K562 (cell line): ENCODE measurements around the gene SOHLH1. TPM values are rescaled to one million over a fixed set of nuclear protein-coding genes. Genes with fewer than 3 reads are reported as not detected.

Experiments
- ATAC-seq: fragments of 200-7000 bp; cut with Tn5 transposase; 3 replicates; pipeline ENCODE4 v1.9.1; 2020; ENCODE audit warnings: moderate library complexity
- BruUV-seq: library from RNA; stranded (reverse); fragments of 400-500 nt; replicated peaks from 2 replicates; lab custom pipeline; 2021; lab: Mats Ljungman, UMichigan
- CTCF ChIA-PET: fragments of 300-600 bp; formaldehyde crosslinking; extraction: SDS; loops from one replicate; lab custom pipeline; 2021; ENCODE audit warnings: low intra/inter-chr PET ratio; lab: Yijun Ruan, JAX
- POLR2A ChIA-PET: fragments of 300-600, 350-650 bp; sonication (Branson Sonifier 250); formaldehyde crosslinking; extraction: SDS; loops from one replicate; lab custom pipeline; 2021; ENCODE audit warnings: antibody characterized with exemption, inconsistent platforms; lab: Yijun Ruan, JAX
- DNase-seq, 4 experiments: peaks; one replicate each; pipeline versions ENCODE4 v3.0.0 to v3.0.0-alpha.2; 2011 to 2018; ENCODE audit warnings: low spot score in 3 of 4, mixed read lengths in 3 of 4; ENCODE audit errors: extremely low read depth in 1 of 4
- FAIRE-seq: peaks from 2 replicates; lab custom pipeline; 2011; peaks lifted over from hg19 to GRCh38; lab: Jason Lieb, UNC
- H2AFZ ChIP-seq: 2 replicates; pipeline ENCODE4 v1.6.0; 2011; ENCODE audit warnings: low read depth, low read length, control low read depth, inconsistent platforms
- H3K27ac ChIP-seq: fragments of 200-600 bp; 3 replicates; pipeline ENCODE4 v1.8.0; 2011; ENCODE audit warnings: low read depth, mild to moderate bottlenecking, control low read depth, inconsistent platforms, low read length, moderate library complexity, mixed read lengths; ENCODE audit errors: extremely low read depth
- H3K27me3 ChIP-seq, 2 experiments: fragments of 300-600 bp in 1 of 2; 2 replicates in 1 of 2; 3 replicates in 1 of 2; pipeline versions ENCODE4 v1.6.0 to v1.8.0; 2011; ENCODE audit warnings: inconsistent platforms in 2 of 2, low read length in 2 of 2, mild to moderate bottlenecking in 1 of 2, mixed read lengths in 1 of 2, moderate library complexity in 1 of 2; ENCODE audit not compliant: control insufficient read depth in 2 of 2, insufficient read depth in 2 of 2
- H3K36me3 ChIP-seq: fragments of 300-600 bp; 3 replicates; pipeline ENCODE4 v1.8.0; 2011; ENCODE audit warnings: mild to moderate bottlenecking, low read length, inconsistent platforms; ENCODE audit not compliant: control insufficient read depth, insufficient read depth
- H3K4me1 ChIP-seq, 2 experiments: fragments of 200-600 bp in 1 of 2; replicated peaks in 1 of 2; 2 replicates in 1 of 2; 3 replicates in 1 of 2; pipeline versions ENCODE4 v1.5.1 to v1.8.0; 2011; ENCODE audit warnings: inconsistent platforms in 2 of 2, low read length in 2 of 2, mild to moderate bottlenecking in 1 of 2, mixed read lengths in 1 of 2, moderate library complexity in 1 of 2; ENCODE audit not compliant: control insufficient read depth in 2 of 2, insufficient read depth in 2 of 2
- H3K4me2 ChIP-seq: 2 replicates; pipeline ENCODE4 v1.6.1; 2011; ENCODE audit warnings: low read length, control low read depth, inconsistent platforms, mixed read lengths; ENCODE audit not compliant: insufficient read depth
- H3K4me3 ChIP-seq: fragments of 200-600 bp; sonication (generic), shearing (Covaris generic); 2 replicates; pipeline ENCODE4 v1.5.1; 2016; ENCODE audit warnings: control low read depth, inconsistent platforms
- H3K79me2 ChIP-seq: fragments of 200-600 bp; 3 replicates; pipeline ENCODE4 v1.8.0; 2011; ENCODE audit warnings: low read length, inconsistent platforms; ENCODE audit not compliant: control insufficient read depth, insufficient read depth
- H3K9ac ChIP-seq, 2 experiments: 2 replicates each; pipeline versions ENCODE4 v1.6.0 to v1.6.1; 2011; ENCODE audit warnings: low read depth in 2 of 2, low read length in 2 of 2, control low read depth in 1 of 2, inconsistent platforms in 1 of 2, mild to moderate bottlenecking in 1 of 2, mixed read lengths in 1 of 2; ENCODE audit not compliant: insufficient read depth in 1 of 2
- H3K9me1 ChIP-seq: one replicate; pipeline ENCODE4 v1.6.0; 2011; ENCODE audit warnings: inconsistent platforms, mild to moderate bottlenecking, low read length, moderate library complexity; ENCODE audit not compliant: control insufficient read depth, insufficient read depth
- H3K9me3 ChIP-seq: replicated peaks from 2 replicates; pipeline ENCODE4 v1.5.1; 2011; ENCODE audit warnings: low read depth, low read length, inconsistent platforms; ENCODE audit not compliant: control insufficient read depth, insufficient read depth
- H4K20me1 ChIP-seq: replicated peaks from 2 replicates; pipeline ENCODE4 v1.6.1; 2011; ENCODE audit warnings: low read length, inconsistent platforms, mixed read lengths; ENCODE audit not compliant: control insufficient read depth, insufficient read depth
- ARNT ChIP-seq, 2 experiments: fragments of 450-650 bp; IDR thresholded peaks; 2 replicates each; pipeline ENCODE4 v1.6.1; 2016; ENCODE audit warnings: mild to moderate bottlenecking in 1 of 2
- FIP1L1 ChIP-seq: fragments of 200-400 bp; formaldehyde crosslinking; IDR thresholded peaks from 2 replicates; pipeline ENCODE4 v1.6.1; 2018; ENCODE audit warnings: mild to moderate bottlenecking, low read depth, low read length; ENCODE audit not compliant: poor library complexity, severe bottlenecking
- PCBP1 ChIP-seq: fragments of 200-400 bp; formaldehyde crosslinking; IDR thresholded peaks from 2 replicates; pipeline ENCODE4 v1.6.1; 2018; ENCODE audit warnings: mild to moderate bottlenecking, low read depth, low read length; ENCODE audit not compliant: poor library complexity, severe bottlenecking
- RERE ChIP-seq: sonication (generic); formaldehyde crosslinking; IDR thresholded peaks from 2 replicates; pipeline ENCODE4 v1.8.0; 2023; ENCODE audit warnings: missing genetic modification reagents, mild to moderate bottlenecking, borderline replicate concordance
- RUNX1 ChIP-seq: sonication (generic); IDR thresholded peaks from 2 replicates; pipeline ENCODE4 v1.6.1; 2016; ENCODE audit warnings: antibody characterized with exemption, low read depth
- YY1 ChIP-seq, 3 experiments: IDR thresholded peaks; 2 replicates each; pipeline ENCODE4 v1.6.1; 2011; ENCODE audit warnings: low read length in 2 of 3, mild to moderate bottlenecking in 2 of 3, moderate library complexity in 2 of 3, borderline replicate concordance in 1 of 3, control low read depth in 1 of 3, low read depth in 1 of 3; ENCODE audit not compliant: insufficient read depth in 3 of 3, insufficient replicate concordance in 2 of 3, control insufficient read depth in 1 of 3, insufficient read length in 1 of 3; ENCODE audit errors: extremely low read depth in 1 of 3
- ZFP1 ChIP-seq: fragments of 450-650 bp; formaldehyde crosslinking; IDR thresholded peaks from 2 replicates; pipeline ENCODE4 v1.4.0; 2020; ENCODE audit warnings: mild to moderate bottlenecking, mixed read lengths
- ZNF561 ChIP-seq: fragments of 450-650 bp; formaldehyde crosslinking; conservative IDR thresholded peaks from 2 replicates; pipeline ENCODE4 v1.4.0; 2020; ENCODE audit warnings: mild to moderate bottlenecking, moderate library complexity
- WGBS: fragments of 100-300 bp; shearing (Covaris generic); methylation state at CpG from one replicate; pipeline ENCODE4 v1.1.6; 2016; ENCODE audit warnings: low coverage, mixed read lengths; ENCODE audit not compliant: insufficient coverage; ENCODE audit errors: missing lambda C conversion rate; 5-methylcytosine and 5-hydroxymethylcytosine counted together
- in situ Hi-C: fragments of 300-500 bp; cut with MboI; formaldehyde crosslinking; loops from 4 replicates; pipeline ENCODE4 v1.15.0; 2018; ENCODE audit warnings: inconsistent platforms, mixed read lengths
- intact Hi-C: fragments of 100-400 bp; cut with micrococcal nuclease; formaldehyde crosslinking; loops from 2 replicates; pipeline ENCODE4 v1.14.2; 2022
- polyA plus RNA-seq, 8 experiments: library from polyadenylated mRNA; depleted of rRNA in 4 of 8; stranded (reverse) in 5 of 8; unstranded in 3 of 8; fragments of >200 nt; fragmentation: Nextera tagmentation in 2 of 8; fragmentation: Illumina TruSeq in 1 of 8; extraction: Ambion mirVana in 2 of 8; extraction: Trizol in 1 of 8; gene quantifications; 2 replicates each; pipeline versions ENCODE4 v1.2.1 to v1.2.3, GENCODE V29; 2011 to 2014; ENCODE audit warnings: inconsistent platforms in 1 of 8, missing spikeins in 1 of 8
- total RNA-seq, 7 experiments: library from RNA; depleted of rRNA in 6 of 7; stranded (reverse); fragments of >200 nt in 6 of 7; fragmentation: Illumina TruSeq in 2 of 7; extraction: Trizol in 2 of 7; gene quantifications; 2 replicates each; pipeline versions ENCODE4 v1.2.1 to v1.2.3, GENCODE V29; 2011 to 2021; ENCODE audit warnings: low replicate concordance in 1 of 7
- TF ChIP-seq, protein P1 (sequence below): IDR thresholded peaks from 2 replicates; pipeline ENCODE4 v1.6.1; 2011; ENCODE audit not compliant: insufficient read length; ENCODE audit errors: extremely low read depth

SOHLH1 gene
- total and polyA plus RNA-seq, 9 of the 15 experiments (the other 6 are each of a cell fraction or from before 2014, with no cell fraction given) = 0.17 to 0.41 (median 0.29) TPM; not detected in 6

DNA sequence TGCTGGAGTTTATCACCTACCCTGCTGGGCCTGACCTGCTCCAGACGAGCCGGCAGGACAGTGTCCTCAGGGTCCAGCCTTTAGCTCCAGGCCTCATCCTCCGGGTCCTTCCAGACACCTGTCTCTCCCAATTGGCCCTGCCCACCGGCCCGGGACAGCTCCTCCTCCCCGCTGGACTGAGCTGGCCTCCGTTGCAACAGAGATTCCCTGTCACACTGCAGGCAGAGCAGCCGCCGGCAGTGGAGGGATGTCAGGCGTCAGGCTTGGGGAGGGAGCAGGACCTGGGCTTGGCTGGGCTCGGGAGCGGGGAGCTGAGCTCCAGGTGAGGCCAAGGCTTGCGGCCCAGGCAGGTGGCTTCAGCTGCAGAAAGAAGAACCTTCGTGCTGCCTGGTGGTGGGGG lies 4.4 kb upstream of the SOHLH1 start (continued):
- TF ChIP-seq ZFP1 (no peak), RUNX1 (no peak)
- TF ChIP-seq, all 486 proteins: peak for 0

DNA sequence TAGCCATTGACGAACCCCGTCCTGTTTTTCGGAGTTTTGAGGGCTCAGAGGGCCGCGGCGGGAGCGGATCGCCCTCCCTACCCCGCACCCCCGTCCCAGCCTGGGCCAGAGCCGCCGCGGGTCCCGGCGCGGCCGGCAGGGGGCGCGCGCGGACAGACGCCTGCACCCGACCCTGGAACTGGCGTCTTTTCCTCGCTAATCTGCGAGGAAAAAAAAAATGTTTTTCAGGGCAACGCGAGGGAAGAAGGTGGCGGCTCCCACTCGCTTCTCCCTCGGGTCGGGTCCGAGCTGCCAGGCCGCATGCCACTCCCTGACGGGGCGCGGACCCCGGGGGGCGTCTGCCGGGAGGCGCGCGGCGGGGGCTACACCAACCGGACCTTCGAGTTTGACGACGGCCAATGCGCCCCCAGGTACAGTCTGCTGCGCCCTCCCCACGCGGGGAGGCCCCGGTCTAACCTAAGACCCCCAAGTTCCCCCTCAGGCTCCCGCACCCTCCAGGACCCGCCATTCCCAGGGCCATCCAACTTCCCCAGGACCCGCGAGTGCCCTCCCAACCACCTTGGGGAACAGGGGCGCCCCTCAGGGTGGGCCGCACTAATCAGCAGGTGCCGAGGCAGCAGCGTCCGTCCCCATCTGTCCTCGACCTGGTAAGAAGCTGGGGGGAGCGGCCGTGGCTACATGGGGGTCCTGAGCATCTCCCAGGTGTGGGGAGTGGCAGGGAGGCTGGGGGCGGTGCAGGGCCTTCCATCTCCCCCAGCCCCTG lies 2.9 kb upstream of the SOHLH1 start, which contains the start of gene KCNT1:
KCNT1 (plus strand) TSS at position 227 of the 763 bp plus-strand sequence; CDS start at position 301, 74 bp downstream.
- ChIA-PET CTCF (interaction anchor here (0.7 to 1.8 kb wide), 2 partner anchors 40 to 421 kb away, joined by 3 to 8 read pairs; no protein-coding TSS in a partner anchor), POLR2A (no interaction called here)
- Histone ChIP-seq H3K9me3 (no peaks in the 10 kb centered on the region), H3K27ac (no peak within 1 kb of the TSS), H3K9me1 (no peaks in the 10 kb centered on the region), H3K4me1 (peaks cover 0 to 55% of the 10 kb centered on the region in 2 experiments; a peak in 2 of 5 replicates), H3K79me2 (no peaks in the 10 kb centered on the region), H3K4me3 (no peak within 1 kb of the TSS), H3K36me3 (no peaks in the 10 kb centered on the region), H4K20me1 (peaks cover 3% of the 10 kb centered on the region; the same call in 1 of the 2 replicates), H3K4me2 (no peak within 1 kb of the TSS), H2AFZ (no peak within 1 kb of the TSS), H3K27me3 (peaks cover 3 to 34% of the 10 kb centered on the region in 2 experiments; a peak in 4 of 5 replicates), H3K9ac (peak within 1 kb of the TSS in 1 of 2 experiments; percentile 26; a peak in 2 of 4 replicates)
- FAIRE-seq = peak; percentile 23
- BruUV-seq = no TSS peak
- peak; percentile 71 to 96 (median 94) for DNase-seq
- in situ Hi-C loops (no loop called here), intact Hi-C loops (loop anchor here (10.0 kb wide), 1 partner anchor 93 kb away; no protein-coding TSS in a partner anchor)
- peak; percentile 92 for ATAC-seq
- 4% methylated on average over 37 of the region's 66 CpGs for WGBS
- peak; percentile 34 for TF ChIP-seq PCBP1
- TF ChIP-seq RERE = no peak
- peak; percentile 42 for TF ChIP-seq FIP1L1
- TF ChIP-seq, protein P1, sequence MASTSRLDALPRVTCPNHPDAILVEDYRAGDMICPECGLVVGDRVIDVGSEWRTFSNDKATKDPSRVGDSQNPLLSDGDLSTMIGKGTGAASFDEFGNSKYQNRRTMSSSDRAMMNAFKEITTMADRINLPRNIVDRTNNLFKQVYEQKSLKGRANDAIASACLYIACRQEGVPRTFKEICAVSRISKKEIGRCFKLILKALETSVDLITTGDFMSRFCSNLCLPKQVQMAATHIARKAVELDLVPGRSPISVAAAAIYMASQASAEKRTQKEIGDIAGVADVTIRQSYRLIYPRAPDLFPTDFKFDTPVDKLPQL = no peak
- peak in 1 of 3 experiments; percentile 30 for TF ChIP-seq YY1 (IDR thresholded peaks at IDR 0.05; ENCODE audit: borderline replicate concordance in 1 of 3, control insufficient read depth in 1 of 3, extremely low read depth in 1 of 3, insufficient read depth in 3 of 3, insufficient read length in 1 of 3, insufficient replicate concordance in 2 of 3, low read depth in 1 of 3, low read length in 2 of 3)
- TF ChIP-seq ARNT (IDR thresholded peaks at IDR 0.05) = no peak
- no peak for TF ChIP-seq ZNF561
